ENCODE measurements around the gene C6orf132. TPM values are rescaled to one million over a fixed set of nuclear protein-coding genes. Genes with fewer than 3 reads are reported as not detected.

Gene C6orf132
- total and polyA plus RNA-seq, 9 of the 15 experiments (the other 6 are each of a cell fraction or from before 2014, with no cell fraction given): 0.06 to 0.35 (median 0.14) TPM

DNA sequence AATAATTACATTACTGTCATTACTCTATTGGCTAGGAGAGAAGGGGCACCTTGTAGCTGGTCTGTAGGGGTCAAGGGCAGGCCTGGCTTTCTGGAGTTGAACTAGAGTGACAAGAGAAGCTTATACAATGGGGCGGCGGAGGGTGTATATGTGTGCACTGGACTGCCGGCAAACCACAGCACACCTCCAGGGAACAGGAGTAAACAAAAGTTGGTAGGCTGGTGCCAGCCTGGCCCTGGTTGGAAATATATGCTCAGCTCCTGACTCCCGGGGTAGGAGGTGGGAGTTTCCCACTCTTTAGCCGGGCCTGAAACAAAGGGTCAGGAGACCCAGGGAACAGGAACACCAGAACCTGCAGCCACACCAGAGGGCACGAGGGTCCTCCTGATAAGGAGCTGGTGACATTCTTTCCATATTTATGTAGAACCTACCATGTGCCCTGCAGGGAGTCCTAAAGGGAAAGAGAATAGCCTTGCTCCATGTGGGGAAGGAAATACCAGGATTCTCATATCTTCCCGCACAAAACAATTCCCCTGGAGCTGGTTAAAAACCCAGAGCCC lies 5.1 kb downstream of the C6orf132 start (continued):
- TF ChIP-seq, protein P1, sequence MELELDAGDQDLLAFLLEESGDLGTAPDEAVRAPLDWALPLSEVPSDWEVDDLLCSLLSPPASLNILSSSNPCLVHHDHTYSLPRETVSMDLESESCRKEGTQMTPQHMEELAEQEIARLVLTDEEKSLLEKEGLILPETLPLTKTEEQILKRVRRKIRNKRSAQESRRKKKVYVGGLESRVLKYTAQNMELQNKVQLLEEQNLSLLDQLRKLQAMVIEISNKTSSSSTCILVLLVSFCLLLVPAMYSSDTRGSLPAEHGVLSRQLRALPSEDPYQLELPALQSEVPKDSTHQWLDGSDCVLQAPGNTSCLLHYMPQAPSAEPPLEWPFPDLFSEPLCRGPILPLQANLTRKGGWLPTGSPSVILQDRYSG (tag; conservative IDR thresholded peaks at IDR 0.05; ENCODE audit: low read depth): no peak
- no peak for TF ChIP-seq NFE2 (IDR thresholded peaks at IDR 0.05; ENCODE audit: low read depth)
- TF ChIP-seq DLX4 (CRISPR knock-in tag; IDR thresholded peaks at IDR 0.05): no peak
- no peak for TF ChIP-seq E2F3 (CRISPR knock-in tag; IDR thresholded peaks at IDR 0.05)
- no peak for TF ChIP-seq ZNF133 (CRISPR knock-in tag; IDR thresholded peaks at IDR 0.05)
- TF ChIP-seq SREBF1 (IDR thresholded peaks at IDR 0.05; ENCODE audit: borderline replicate concordance, low read depth, low read length): no peak
- TF ChIP-seq PTRF (tag; IDR thresholded peaks at IDR 0.05): no peak
- no peak for TF ChIP-seq CBX5 (IDR thresholded peaks at IDR 0.05; ENCODE audit: borderline replicate concordance, low read depth)
- no peak for TF ChIP-seq TAL1 (IDR thresholded peaks at IDR 0.05)
- TF ChIP-seq HDAC6 (IDR thresholded peaks at IDR 0.05; ENCODE audit: low read depth, low read length): no peak
- 0 out of 2 replicates have a peak, but pooled peaks have one; percentile 20 for TF ChIP-seq BHLHE40 (IDR thresholded peaks at IDR 0.05; ENCODE audit: low read length)
- no peak; the same call in 1 of the 2 replicates for TF ChIP-seq SMARCE1 (IDR thresholded peaks at IDR 0.05)
- no peak for TF ChIP-seq ZNF609 (CRISPR knock-in tag; IDR thresholded peaks at IDR 0.05; ENCODE audit: borderline replicate concordance)
- no peak for TF ChIP-seq GTF2F1 (IDR thresholded peaks at IDR 0.05; ENCODE audit: low read depth, low read length)
- TF ChIP-seq, protein P2, sequence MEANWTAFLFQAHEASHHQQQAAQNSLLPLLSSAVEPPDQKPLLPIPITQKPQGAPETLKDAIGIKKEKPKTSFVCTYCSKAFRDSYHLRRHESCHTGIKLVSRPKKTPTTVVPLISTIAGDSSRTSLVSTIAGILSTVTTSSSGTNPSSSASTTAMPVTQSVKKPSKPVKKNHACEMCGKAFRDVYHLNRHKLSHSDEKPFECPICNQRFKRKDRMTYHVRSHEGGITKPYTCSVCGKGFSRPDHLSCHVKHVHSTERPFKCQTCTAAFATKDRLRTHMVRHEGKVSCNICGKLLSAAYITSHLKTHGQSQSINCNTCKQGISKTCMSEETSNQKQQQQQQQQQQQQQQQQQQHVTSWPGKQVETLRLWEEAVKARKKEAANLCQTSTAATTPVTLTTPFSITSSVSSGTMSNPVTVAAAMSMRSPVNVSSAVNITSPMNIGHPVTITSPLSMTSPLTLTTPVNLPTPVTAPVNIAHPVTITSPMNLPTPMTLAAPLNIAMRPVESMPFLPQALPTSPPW (CRISPR knock-in tag; IDR thresholded peaks at IDR 0.05): no peak
- TF ChIP-seq MCM5 (IDR thresholded peaks at IDR 0.05; ENCODE audit: low read depth): no peak
- TF ChIP-seq, protein P3, sequence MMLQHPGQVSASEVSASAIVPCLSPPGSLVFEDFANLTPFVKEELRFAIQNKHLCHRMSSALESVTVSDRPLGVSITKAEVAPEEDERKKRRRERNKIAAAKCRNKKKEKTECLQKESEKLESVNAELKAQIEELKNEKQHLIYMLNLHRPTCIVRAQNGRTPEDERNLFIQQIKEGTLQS (IDR thresholded peaks at IDR 0.05): 0 out of 2 replicates have a peak, but pooled peaks have one; percentile 0
- TF ChIP-seq, protein P3 (CRISPR knock-in tag; conservative IDR thresholded peaks at IDR 0.05): no peak
- TF ChIP-seq ZNF174 (CRISPR knock-in tag; IDR thresholded peaks at IDR 0.05): no peak
- no peak for TF ChIP-seq SAFB2 (IDR thresholded peaks at IDR 0.05; ENCODE audit: borderline replicate concordance, low read depth, low read length, severe bottlenecking)
- TF ChIP-seq ZNF134 (CRISPR knock-in tag; conservative IDR thresholded peaks at IDR 0.05): no peak

Measured in K562 (cell line).